Thyroid gland (tissue), 4 donors: Measurements from ENCODE around the gene NNT. TPM values are rescaled to one million over a fixed set of nuclear protein-coding genes. Genes with fewer than 3 reads are reported as not detected.

Source experiments
- DNase-seq, 2 donors: peaks; one replicate each; pipeline ENCODE4 v3.0.0-alpha.2; 2019
- H3K27ac ChIP-seq, 3 donors: fragments of 200-600 bp; sonication (generic); 1 replicate in 2 of 3; 2 replicates in 1 of 3; pipeline ENCODE4 v1.5.1; 2016 to 2019; ENCODE audit warnings: mild to moderate bottlenecking in 1 of 3, moderate library complexity in 1 of 3
- H3K27me3 ChIP-seq: fragments of 200-600 bp; sonication (generic); one replicate; pipeline ENCODE4 v1.5.1; 2019
- H3K36me3 ChIP-seq, 2 donors: fragments of 200-600 bp; sonication (generic); one replicate each; pipeline ENCODE4 v1.5.1; 2016 to 2019
- H3K4me1 ChIP-seq, 2 donors: fragments of 200-600 bp; sonication (generic); one replicate each; pipeline ENCODE4 v1.5.1; 2017 to 2019
- H3K4me3 ChIP-seq, 3 donors: fragments of 200-600 bp; sonication (generic); replicated peaks in 1 of 3; 1 replicate in 2 of 3; 2 replicates in 1 of 3; pipeline ENCODE4 v1.5.1; 2016; ENCODE audit warnings: mild to moderate bottlenecking in 1 of 3
- H3K9me3 ChIP-seq: fragments of 200-600 bp; sonication (generic); one replicate; pipeline ENCODE4 v1.5.1; 2017
- POLR2A ChIP-seq, 2 donors: fragments of 450-650 bp; IDR thresholded peaks; one replicate each; pipeline ENCODE4 v1.6.1; 2017; ENCODE audit warnings: antibody characterized with exemption in 2 of 2, mild to moderate bottlenecking in 2 of 2, moderate library complexity in 1 of 2
- WGBS, 2 donors: methylation state at CpG; one replicate each; pipeline ENCODE4 v1.1.5; 2017; 5-methylcytosine and 5-hydroxymethylcytosine counted together
- intact Hi-C: fragments of 100-400 bp; cut with DNase I; formaldehyde crosslinking; loops from one replicate; pipeline ENCODE4 v1.15.1; 2023
- total RNA-seq, 4 donors: library from RNA; depleted of rRNA; stranded (reverse); fragments of >200 nt; gene quantifications; one replicate each; pipeline ENCODE4 v1.2.3, GENCODE V29; 2016
- TF ChIP-seq, protein P1 (sequence below), 6 experiments: fragments of 200-600 bp in 3 of 6; fragments of 450-650 bp in 3 of 6; sonication (generic) in 3 of 6; IDR thresholded peaks; one replicate each; pipeline ENCODE4 v1.5.1; 2016 to 2019; ENCODE audit warnings: antibody characterized with exemption in 6 of 6, mild to moderate bottlenecking in 2 of 6, inconsistent platforms in 1 of 6, moderate library complexity in 1 of 6

The NNT gene
- total RNA-seq, 4 donors from 2014 or later: 95.7 to 125 (median 104) TPM

DNA sequence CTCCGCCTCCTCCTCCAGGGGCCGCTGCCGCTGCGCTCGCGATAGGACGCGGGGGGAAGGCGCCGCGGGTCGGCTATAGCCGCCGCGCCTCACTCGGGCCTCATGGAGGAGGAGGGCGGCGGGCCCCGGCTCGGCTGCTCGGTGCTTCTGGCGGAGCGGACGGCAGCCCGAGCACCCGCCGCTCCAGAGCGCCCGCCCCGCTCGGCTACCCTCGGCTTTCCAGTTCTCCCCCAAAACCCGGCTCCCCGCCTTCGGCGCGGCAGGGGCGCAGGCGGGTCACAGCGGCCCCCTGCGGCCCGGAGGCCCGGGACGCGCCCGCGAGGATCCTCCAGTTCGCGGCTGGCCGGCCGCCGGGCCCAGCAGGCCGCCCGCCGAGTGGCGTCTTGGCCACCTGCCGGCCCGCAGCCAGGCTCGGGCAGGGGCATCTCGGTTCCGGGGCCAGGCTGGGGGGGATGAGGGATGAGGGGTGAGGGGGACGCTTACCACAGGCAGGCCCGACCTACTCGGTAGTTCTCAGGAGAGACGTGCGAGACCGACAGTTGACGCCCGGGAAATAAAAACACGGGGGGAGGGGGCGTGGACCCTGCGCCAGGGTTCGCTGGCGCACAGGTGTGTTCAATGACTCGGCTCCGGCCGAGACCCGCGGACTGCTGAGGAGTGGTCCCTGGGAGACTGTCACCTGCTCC, 46.0 kb upstream of the NNT start, which contains the start of gene PAIP1:
Gene PAIP1, minus strand, starts transcription at position 221 of the 686 bp plus-strand sequence. CDS start 231 bp downstream, outside the sequence.
- intact Hi-C loops: no loop called here
- Histone ChIP-seq H3K27ac (peak within 1 kb of the TSS; percentile 94 to 99 (median 99)), H3K36me3 (peaks cover 2 to 3% of the 10 kb centered on the region in 2 donors), H3K4me3 (peak within 1 kb of the TSS; percentile 80 to 84 (median 84)), H3K27me3 (no peaks in the 10 kb centered on the region), H3K9me3 (no peaks in the 10 kb centered on the region), H3K4me1 (peaks cover 26 to 27% of the 10 kb centered on the region in 2 donors)
- peak; percentile 79 to 82 for DNase-seq
- WGBS, 2 donors: 0% methylated on average over 43 of the region's 79 CpGs; no CpG with 5 or more reads in 1 of the 2 donors
- peak in 1 of 2 donors; percentile 77 for TF ChIP-seq POLR2A (IDR thresholded peaks at IDR 0.05)
- TF ChIP-seq, protein P1, sequence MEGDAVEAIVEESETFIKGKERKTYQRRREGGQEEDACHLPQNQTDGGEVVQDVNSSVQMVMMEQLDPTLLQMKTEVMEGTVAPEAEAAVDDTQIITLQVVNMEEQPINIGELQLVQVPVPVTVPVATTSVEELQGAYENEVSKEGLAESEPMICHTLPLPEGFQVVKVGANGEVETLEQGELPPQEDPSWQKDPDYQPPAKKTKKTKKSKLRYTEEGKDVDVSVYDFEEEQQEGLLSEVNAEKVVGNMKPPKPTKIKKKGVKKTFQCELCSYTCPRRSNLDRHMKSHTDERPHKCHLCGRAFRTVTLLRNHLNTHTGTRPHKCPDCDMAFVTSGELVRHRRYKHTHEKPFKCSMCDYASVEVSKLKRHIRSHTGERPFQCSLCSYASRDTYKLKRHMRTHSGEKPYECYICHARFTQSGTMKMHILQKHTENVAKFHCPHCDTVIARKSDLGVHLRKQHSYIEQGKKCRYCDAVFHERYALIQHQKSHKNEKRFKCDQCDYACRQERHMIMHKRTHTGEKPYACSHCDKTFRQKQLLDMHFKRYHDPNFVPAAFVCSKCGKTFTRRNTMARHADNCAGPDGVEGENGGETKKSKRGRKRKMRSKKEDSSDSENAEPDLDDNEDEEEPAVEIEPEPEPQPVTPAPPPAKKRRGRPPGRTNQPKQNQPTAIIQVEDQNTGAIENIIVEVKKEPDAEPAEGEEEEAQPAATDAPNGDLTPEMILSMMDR (IDR thresholded peaks at IDR 0.05): peak in 5 of 6 experiments; percentile 9 to 81 (median 69)

- H3K27me3 ChIP-seq: no peaks in the 10 kb centered on the region
- H3K27ac ChIP-seq: no peak overlapping the region
- no peak overlapping the region for H3K4me3 ChIP-seq
- H3K36me3 ChIP-seq: no peaks in the 10 kb centered on the region
- 44 to 57% methylated on average over 2 of the region's 2 CpGs for WGBS, 2 donors
- DNase-seq: no peak
- H3K4me1 ChIP-seq: peaks cover 6 to 7% of the 10 kb centered on the region in 2 donors
- intact Hi-C loops: no loop called here
- TF ChIP-seq, protein P1 (IDR thresholded peaks at IDR 0.05): no peak
- no peak for TF ChIP-seq POLR2A (IDR thresholded peaks at IDR 0.05)
- H3K9me3 ChIP-seq: no peaks in the 10 kb centered on the region
Measured at GRCh38 chr5:43560128-43560527, 42.9 kb upstream of the NNT start.

GRCh38 chr5:43561356-43561755, 41.6 kb upstream of the NNT start:
- no peaks in the 10 kb centered on the region for H3K9me3 ChIP-seq
- intact Hi-C loops: no loop called here
- DNase-seq: no peak
- TF ChIP-seq POLR2A (IDR thresholded peaks at IDR 0.05): no peak
- TF ChIP-seq, protein P1 (IDR thresholded peaks at IDR 0.05): no peak
- H3K4me3 ChIP-seq: no peak overlapping the region
- H3K36me3 ChIP-seq: no peaks in the 10 kb centered on the region
- no peak overlapping the region for H3K27ac ChIP-seq
- no peaks in the 10 kb centered on the region for H3K4me1 ChIP-seq
- H3K27me3 ChIP-seq: no peaks in the 10 kb centered on the region

DNA sequence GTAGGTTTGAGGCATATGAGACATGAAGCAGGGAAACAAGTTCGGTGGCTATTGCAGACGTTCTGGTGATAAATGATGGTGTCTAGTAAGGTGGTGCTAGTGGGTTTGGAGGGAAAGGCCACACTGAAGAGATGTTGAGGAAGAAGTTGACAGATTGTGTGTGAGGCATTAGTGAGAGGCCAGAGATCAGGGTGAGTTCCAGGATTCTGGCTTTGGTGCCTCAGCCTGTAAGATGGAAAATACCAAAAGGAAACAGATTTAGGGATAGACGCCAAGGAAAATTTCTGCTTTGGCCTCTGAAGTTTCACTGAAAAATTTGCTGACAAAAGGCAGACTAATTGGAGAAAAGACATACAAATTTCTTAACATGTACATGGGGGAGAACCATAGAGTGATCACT, 39.7 kb upstream of the NNT start:
- intact Hi-C loops: no loop called here
- no peak overlapping the region for H3K27ac ChIP-seq

More for the DNA sequence above, 39.7 kb upstream of the NNT start:
- TF ChIP-seq, protein P1 (IDR thresholded peaks at IDR 0.05): no peak
- no peak for TF ChIP-seq POLR2A (IDR thresholded peaks at IDR 0.05)
- Histone ChIP-seq H3K4me3 (no peak overlapping the region), H3K4me1 (no peaks in the 10 kb centered on the region), H3K27me3 (no peaks in the 10 kb centered on the region), H3K9me3 (no peaks in the 10 kb centered on the region), H3K36me3 (no peaks in the 10 kb centered on the region)
- 69 to 77% methylated on average over 3 of the region's 3 CpGs for WGBS, 2 donors
- DNase-seq: no peak
